Adrenal gland (tissue), 5 donors: ENCODE measurements around the gene NBAS.

Source experiments
- POLR2A ChIP-seq, 2 donors: fragments of 450-650 bp; IDR thresholded peaks; one replicate each; pipeline ENCODE4 v1.6.1; 2017; ENCODE audit warnings: antibody characterized with exemption in 2 of 2, mild to moderate bottlenecking in 2 of 2, moderate library complexity in 1 of 2
- TF ChIP-seq, protein P1 (sequence below), 6 experiments: fragments of 450-650 bp in 4 of 6; fragments of 200-600 bp in 2 of 6; sonication (generic) in 1 of 6; IDR thresholded peaks; 1 replicate in 5 of 6; 2 replicates in 1 of 6; pipeline versions ENCODE4 v1.5.1 to v1.8.0; 2016 to 2021; ENCODE audit warnings: antibody characterized with exemption in 6 of 6, mild to moderate bottlenecking in 2 of 6, moderate library complexity in 1 of 6
- donor health status: DM: no; HTN: no; CAD: no.

DNA sequence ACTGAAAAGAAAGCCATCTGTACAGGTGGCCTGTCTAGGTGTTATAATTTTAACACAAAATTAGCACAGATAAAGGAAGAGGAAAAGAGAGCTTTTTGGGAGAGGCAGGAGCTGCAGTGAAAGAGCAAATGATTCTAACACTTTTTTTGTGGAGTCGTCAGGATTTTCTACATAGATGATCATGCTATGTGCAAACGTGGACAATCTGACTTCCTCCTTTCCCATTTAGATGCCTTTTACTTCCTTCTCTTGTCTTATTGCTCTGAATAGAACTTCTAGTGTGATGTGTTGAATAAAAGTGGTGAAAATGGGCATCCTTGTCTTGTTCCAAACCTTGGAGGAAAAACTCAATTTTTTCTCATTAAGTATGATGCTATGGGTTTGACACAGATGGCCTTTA is 334.5 kb downstream of the NBAS start:
- no peak for TF ChIP-seq POLR2A (IDR thresholded peaks at IDR 0.05)
- TF ChIP-seq, protein P1, sequence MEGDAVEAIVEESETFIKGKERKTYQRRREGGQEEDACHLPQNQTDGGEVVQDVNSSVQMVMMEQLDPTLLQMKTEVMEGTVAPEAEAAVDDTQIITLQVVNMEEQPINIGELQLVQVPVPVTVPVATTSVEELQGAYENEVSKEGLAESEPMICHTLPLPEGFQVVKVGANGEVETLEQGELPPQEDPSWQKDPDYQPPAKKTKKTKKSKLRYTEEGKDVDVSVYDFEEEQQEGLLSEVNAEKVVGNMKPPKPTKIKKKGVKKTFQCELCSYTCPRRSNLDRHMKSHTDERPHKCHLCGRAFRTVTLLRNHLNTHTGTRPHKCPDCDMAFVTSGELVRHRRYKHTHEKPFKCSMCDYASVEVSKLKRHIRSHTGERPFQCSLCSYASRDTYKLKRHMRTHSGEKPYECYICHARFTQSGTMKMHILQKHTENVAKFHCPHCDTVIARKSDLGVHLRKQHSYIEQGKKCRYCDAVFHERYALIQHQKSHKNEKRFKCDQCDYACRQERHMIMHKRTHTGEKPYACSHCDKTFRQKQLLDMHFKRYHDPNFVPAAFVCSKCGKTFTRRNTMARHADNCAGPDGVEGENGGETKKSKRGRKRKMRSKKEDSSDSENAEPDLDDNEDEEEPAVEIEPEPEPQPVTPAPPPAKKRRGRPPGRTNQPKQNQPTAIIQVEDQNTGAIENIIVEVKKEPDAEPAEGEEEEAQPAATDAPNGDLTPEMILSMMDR (IDR thresholded peaks at IDR 0.05): no peak
